ENCODE data around the gene PRKCZ. TPM values are rescaled to one million over a fixed set of nuclear protein-coding genes. Genes with fewer than 3 reads are reported as not detected.

Gene PRKCZ
- total RNA-seq, 1 donor from 2014 or later, result 33.4 TPM

GRCh38 chr1:2054560-2054959 lies 4.3 kb downstream of the PRKCZ start:
- peaks cover 22% of the 10 kb centered on the region for H3K27me3 Mint-ChIP-seq (ENCODE audit: insufficient read depth, low read depth)

GRCh38 chr1:2055911-2056575 lies 5.8 kb downstream of the PRKCZ start:
- peaks cover 36% of the 10 kb centered on the region for H3K79me2 ChIP-seq (ENCODE audit: low read depth)
- H3K27me3 ChIP-seq, result peaks cover 8% of the 10 kb centered on the region
- H3K9me3 Mint-ChIP-seq, result no peaks in the 10 kb centered on the region
- no peak for DNase-seq (ENCODE audit: low spot score)
- peaks cover 48% of the 10 kb centered on the region for H4K20me1 ChIP-seq (ENCODE audit: low read depth)
- TF ChIP-seq EZH2 (IDR thresholded peaks at IDR 0.05) (no peak), EZH2phosphoT487 (IDR thresholded peaks at IDR 0.05) (no peak), CTCF (IDR thresholded peaks at IDR 0.05) (no peak)
- no peak overlapping the region for H3K4me3 ChIP-seq
- H3K4me1 ChIP-seq, result no peaks in the 10 kb centered on the region
- no peak overlapping the region for H3K27ac ChIP-seq
- no peak overlapping the region for H3K4me2 ChIP-seq
- peaks cover 16% of the 10 kb centered on the region for H3K27me3 Mint-ChIP-seq (ENCODE audit: insufficient read depth, low read depth)
- no peaks in the 10 kb centered on the region for H3F3A ChIP-seq (ENCODE audit: low read depth)
- H3K36me3 Mint-ChIP-seq, result no peaks in the 10 kb centered on the region
- peaks cover 2% of the 10 kb centered on the region for H3K4me1 Mint-ChIP-seq
- no peaks in the 10 kb centered on the region for H3K36me3 ChIP-seq
- no peak overlapping the region for H3K27ac Mint-ChIP-seq
- no peaks in the 10 kb centered on the region for H3K9me3 ChIP-seq (ENCODE audit: low read depth)
- no peak overlapping the region for H3K4me3 Mint-ChIP-seq
- H2AFZ ChIP-seq (replicated peaks), result no peak overlapping the region
- no peak overlapping the region for H3K9ac ChIP-seq

More at GRCh38 chr1:2054560-2054959, 4.3 kb downstream of the PRKCZ start:
- Mint-ChIP-seq H3K36me3 (no peaks in the 10 kb centered on the region), H3K9me3 (no peaks in the 10 kb centered on the region), H3K4me3 (no peak overlapping the region), H3K4me1 (peaks cover 2% of the 10 kb centered on the region), H3K27ac (no peak overlapping the region)
- no peak overlapping the region for H3K27ac ChIP-seq
- peaks cover 42% of the 10 kb centered on the region for H3K79me2 ChIP-seq (ENCODE audit: low read depth)
- H2AFZ ChIP-seq (replicated peaks), result no peak overlapping the region
- H3K9me3 ChIP-seq (ENCODE audit: low read depth), result no peaks in the 10 kb centered on the region
- no peak for DNase-seq (ENCODE audit: low spot score)
- TF ChIP-seq CTCF (IDR thresholded peaks at IDR 0.05) (no peak), EZH2 (IDR thresholded peaks at IDR 0.05) (no peak), EZH2phosphoT487 (IDR thresholded peaks at IDR 0.05) (no peak)
- H3K27me3 ChIP-seq, result peaks cover 13% of the 10 kb centered on the region
- H4K20me1 ChIP-seq (ENCODE audit: low read depth), result peaks cover 50% of the 10 kb centered on the region
- no peak overlapping the region for H3K9ac ChIP-seq
- H3K4me3 ChIP-seq, result no peak overlapping the region
- H3K4me2 ChIP-seq, result no peak overlapping the region
- no peaks in the 10 kb centered on the region for H3K36me3 ChIP-seq
- peaks cover 4% of the 10 kb centered on the region for H3F3A ChIP-seq (ENCODE audit: low read depth)
- no peaks in the 10 kb centered on the region for H3K4me1 ChIP-seq

- DNase-seq (ENCODE audit: low spot score), result no peak
- TF ChIP-seq EZH2phosphoT487 (IDR thresholded peaks at IDR 0.05) (no peak), CTCF (IDR thresholded peaks at IDR 0.05) (no peak), EZH2 (IDR thresholded peaks at IDR 0.05) (no peak)
- Mint-ChIP-seq H3K4me3 (no peak overlapping the region), H3K27me3 (ENCODE audit: insufficient read depth, low read depth) (peaks cover 11% of the 10 kb centered on the region), H3K36me3 (no peaks in the 10 kb centered on the region), H3K4me1 (peaks cover 2% of the 10 kb centered on the region), H3K27ac (no peak overlapping the region), H3K9me3 (no peaks in the 10 kb centered on the region)
- H3K36me3 ChIP-seq, result no peaks in the 10 kb centered on the region
- no peak overlapping the region for H3K27ac ChIP-seq
- no peaks in the 10 kb centered on the region for H3F3A ChIP-seq (ENCODE audit: low read depth)
- no peak overlapping the region for H3K4me2 ChIP-seq
- H3K27me3 ChIP-seq, result no peaks in the 10 kb centered on the region
- no peak overlapping the region for H2AFZ ChIP-seq (replicated peaks)
- no peaks in the 10 kb centered on the region for H3K4me1 ChIP-seq
- no peak overlapping the region for H3K9ac ChIP-seq
- peaks cover 38% of the 10 kb centered on the region for H4K20me1 ChIP-seq (ENCODE audit: low read depth)
- H3K79me2 ChIP-seq (ENCODE audit: low read depth), result peaks cover 27% of the 10 kb centered on the region
- no peaks in the 10 kb centered on the region for H3K9me3 ChIP-seq (ENCODE audit: low read depth)
- H3K4me3 ChIP-seq, result no peak overlapping the region
Measured at GRCh38 chr1:2056955-2057590, 6.9 kb downstream of the PRKCZ start.

All from neural progenitor cell (in vitro differentiated cells).